ENCODE measurements around the gene PDGFRB. TPM values are rescaled to one million over a fixed set of nuclear protein-coding genes. Genes with fewer than 3 reads are reported as not detected.

Gene PDGFRB
- total and polyA plus RNA-seq, 9 donors = 102 to 302 (median 207) TPM

DNA sequence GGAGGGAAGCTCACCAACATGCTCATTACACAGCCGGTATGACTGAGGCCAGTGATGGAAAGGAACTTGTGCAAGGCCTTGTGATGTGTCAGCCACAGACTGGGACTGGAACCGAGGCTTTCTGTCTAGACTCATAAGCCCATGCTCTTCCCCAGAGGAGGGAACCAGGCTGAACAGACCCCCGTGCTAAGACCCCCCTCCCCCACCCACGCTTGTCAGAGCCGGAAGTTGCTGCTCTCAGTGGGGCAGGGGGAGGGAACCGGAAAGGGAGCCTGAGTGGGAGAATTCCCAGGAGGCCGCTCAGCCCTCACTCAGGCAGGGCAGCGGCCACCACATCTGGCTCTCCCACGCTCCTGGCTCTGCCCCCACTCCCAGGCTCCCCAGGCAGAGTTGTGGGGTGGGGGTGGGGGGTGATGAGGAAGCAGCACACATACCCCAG is 4.1 kb upstream of the PDGFRB start:
- Histone ChIP-seq H3K27me3 (no peaks in the 10 kb centered on the region), H3K27ac (peak overlapping the region; percentile 71 to 83), H3K36me3 (no peaks in the 10 kb centered on the region), H3K9me3 (no peaks in the 10 kb centered on the region), H3K4me1 (ENCODE audit: insufficient read depth) (peaks cover 34% of the 10 kb centered on the region), H3K4me3 (no peak overlapping the region)
- DNase-seq = peak; percentile 65 to 80 (median 74)
- TF ChIP-seq POLR2A (IDR thresholded peaks at IDR 0.05) = no peak
- TF ChIP-seq EP300 (IDR thresholded peaks at IDR 0.05) = no peak
- TF ChIP-seq, protein P1, sequence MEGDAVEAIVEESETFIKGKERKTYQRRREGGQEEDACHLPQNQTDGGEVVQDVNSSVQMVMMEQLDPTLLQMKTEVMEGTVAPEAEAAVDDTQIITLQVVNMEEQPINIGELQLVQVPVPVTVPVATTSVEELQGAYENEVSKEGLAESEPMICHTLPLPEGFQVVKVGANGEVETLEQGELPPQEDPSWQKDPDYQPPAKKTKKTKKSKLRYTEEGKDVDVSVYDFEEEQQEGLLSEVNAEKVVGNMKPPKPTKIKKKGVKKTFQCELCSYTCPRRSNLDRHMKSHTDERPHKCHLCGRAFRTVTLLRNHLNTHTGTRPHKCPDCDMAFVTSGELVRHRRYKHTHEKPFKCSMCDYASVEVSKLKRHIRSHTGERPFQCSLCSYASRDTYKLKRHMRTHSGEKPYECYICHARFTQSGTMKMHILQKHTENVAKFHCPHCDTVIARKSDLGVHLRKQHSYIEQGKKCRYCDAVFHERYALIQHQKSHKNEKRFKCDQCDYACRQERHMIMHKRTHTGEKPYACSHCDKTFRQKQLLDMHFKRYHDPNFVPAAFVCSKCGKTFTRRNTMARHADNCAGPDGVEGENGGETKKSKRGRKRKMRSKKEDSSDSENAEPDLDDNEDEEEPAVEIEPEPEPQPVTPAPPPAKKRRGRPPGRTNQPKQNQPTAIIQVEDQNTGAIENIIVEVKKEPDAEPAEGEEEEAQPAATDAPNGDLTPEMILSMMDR (IDR thresholded peaks at IDR 0.05) = no peak
- intact Hi-C loops (cut with DNase I) = loop anchor here in 2 of 4 donors (5.0 kb wide), 1 partner anchor 58 kb away; no protein-coding TSS in a partner anchor
- 9 to 14% (median 14%) methylated on average over 7 to 9 of the region's 9 CpGs for WGBS, 3 donors

DNA sequence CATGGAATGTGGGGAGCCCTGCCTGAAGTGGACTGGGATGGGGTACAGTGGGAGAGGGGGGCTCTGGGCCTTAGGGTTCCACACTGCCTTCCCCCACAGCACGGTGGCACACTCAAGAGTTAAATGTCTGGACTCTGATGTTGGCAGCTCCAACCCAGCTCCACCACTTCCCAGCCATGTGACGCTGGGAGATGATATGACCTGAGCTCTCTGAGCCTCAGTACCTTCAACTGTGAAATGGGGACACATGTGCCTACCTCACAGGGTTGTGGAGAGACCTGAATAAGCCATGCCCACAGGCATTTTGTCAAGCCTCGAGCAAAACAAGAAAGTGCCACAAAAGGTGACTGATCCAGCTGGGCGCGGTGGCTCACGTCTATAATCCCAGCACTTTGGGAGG is 3.4 kb upstream of the PDGFRB start:
- WGBS, 3 donors = 65 to 73% (median 68%) methylated on average over 6 of the region's 6 CpGs
- Histone ChIP-seq H3K9me3 (no peaks in the 10 kb centered on the region), H3K27ac (peak overlapping the region in 1 of 2 donors; percentile 83), H3K36me3 (no peaks in the 10 kb centered on the region), H3K4me1 (ENCODE audit: insufficient read depth) (peaks cover 31% of the 10 kb centered on the region), H3K4me3 (no peak overlapping the region), H3K27me3 (no peaks in the 10 kb centered on the region)
- TF ChIP-seq, protein P1 (IDR thresholded peaks at IDR 0.05) = no peak
- no peak for TF ChIP-seq EP300 (IDR thresholded peaks at IDR 0.05)
- TF ChIP-seq POLR2A (IDR thresholded peaks at IDR 0.05) = no peak
- intact Hi-C loops (cut with DNase I) = no loop called here
- no peak for DNase-seq

DNA sequence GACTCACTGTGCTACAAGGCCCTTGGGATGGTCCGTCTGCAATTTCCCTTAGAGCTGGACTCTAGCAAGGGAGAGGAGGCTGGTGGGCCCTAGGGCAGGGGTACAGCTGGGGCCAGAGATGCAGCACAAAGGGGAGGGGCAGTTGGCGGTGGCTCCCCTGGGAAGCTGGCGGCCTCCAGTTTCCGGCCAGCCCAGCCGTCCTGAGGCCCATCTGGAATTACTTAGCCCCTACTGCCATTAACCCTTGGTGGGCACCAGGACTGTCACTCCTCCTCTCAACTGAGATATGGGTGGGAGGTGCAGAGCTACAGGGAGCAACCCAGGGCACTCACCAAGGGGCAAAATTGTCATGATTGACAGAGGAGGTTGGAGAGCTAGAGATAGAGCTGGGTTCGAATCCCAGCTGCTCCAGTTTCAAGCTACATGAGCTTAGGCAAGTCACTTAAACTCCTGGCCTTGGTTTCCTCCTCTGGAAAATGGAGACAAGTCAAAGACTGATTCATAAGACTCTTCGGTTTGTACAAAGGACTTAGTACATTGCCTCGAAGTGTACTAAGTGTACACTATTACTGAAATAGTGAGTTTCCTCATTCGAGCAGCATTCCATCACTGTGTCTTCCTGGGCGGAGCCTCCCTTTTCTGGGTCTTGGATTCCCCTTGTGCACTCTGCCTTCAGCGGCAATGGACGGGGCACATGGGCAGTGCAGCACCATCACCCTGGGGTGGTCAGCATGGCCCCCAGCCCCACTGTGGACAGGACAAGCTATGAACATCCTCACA is 2.7 kb upstream of the PDGFRB start:
- TF ChIP-seq, protein P1 (IDR thresholded peaks at IDR 0.05) = no peak
- no peak for TF ChIP-seq EP300 (IDR thresholded peaks at IDR 0.05)
- no peak for TF ChIP-seq POLR2A (IDR thresholded peaks at IDR 0.05)
- H3K36me3 ChIP-seq = no peaks in the 10 kb centered on the region
- WGBS, 3 donors = 28 to 33% (median 29%) methylated on average over 12 of the region's 12 CpGs
- H3K4me1 ChIP-seq (ENCODE audit: insufficient read depth) = peaks cover 30% of the 10 kb centered on the region
- peak in 1 of 5 donors; percentile 48 for DNase-seq
- no peaks in the 10 kb centered on the region for H3K9me3 ChIP-seq
- peak overlapping the region in 1 of 2 donors; percentile 83 for H3K27ac ChIP-seq
- H3K27me3 ChIP-seq = no peaks in the 10 kb centered on the region
- intact Hi-C loops (cut with DNase I) = no loop called here
- H3K4me3 ChIP-seq = no peak overlapping the region

DNA sequence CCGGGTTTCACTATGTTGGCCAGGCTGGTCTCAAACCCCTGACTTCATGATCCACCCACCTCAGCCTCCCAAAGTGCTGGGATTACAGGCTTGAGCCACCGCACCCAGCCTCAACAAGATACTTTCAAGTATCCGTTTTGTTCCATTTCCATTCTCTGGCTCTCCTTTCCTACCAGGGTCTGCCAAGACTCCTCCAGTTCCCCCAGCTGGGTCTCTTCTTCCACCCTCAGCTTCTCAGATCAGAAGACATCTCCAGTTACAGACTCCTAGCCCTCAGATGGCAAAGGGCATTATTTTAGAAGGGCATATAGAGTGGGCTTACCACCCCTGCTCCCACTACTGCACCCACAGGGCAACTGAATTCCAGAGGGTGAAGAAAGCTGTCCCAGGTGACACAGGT is 1.5 kb upstream of the PDGFRB start:
- WGBS, 3 donors = 39 to 43% (median 42%) methylated on average over 3 of the region's 3 CpGs
- H3K27me3 ChIP-seq = no peaks in the 10 kb centered on the region

More for the DNA sequence above, 1.5 kb upstream of the PDGFRB start:
- Histone ChIP-seq H3K27ac (peak overlapping the region; percentile 64 to 83), H3K4me3 (no peak overlapping the region), H3K4me1 (ENCODE audit: insufficient read depth) (peaks cover 32% of the 10 kb centered on the region), H3K9me3 (no peaks in the 10 kb centered on the region), H3K36me3 (no peaks in the 10 kb centered on the region)
- TF ChIP-seq, protein P1 (IDR thresholded peaks at IDR 0.05) = no peak
- TF ChIP-seq EP300 (IDR thresholded peaks at IDR 0.05) (no peak), POLR2A (IDR thresholded peaks at IDR 0.05) (no peak)
- intact Hi-C loops (cut with DNase I) = no loop called here
- DNase-seq = no peak

Data from ovary (tissue), 9 donors.